Neural cell (in vitro differentiated cells): ENCODE measurements around the gene NFE2. TPM values are rescaled to one million over a fixed set of nuclear protein-coding genes. Genes with fewer than 3 reads are reported as not detected.
"Not testable (repeated sequence)": the region's sequence is repeated elsewhere in the genome, so short reads cannot be mapped to it uniquely, and the experiment has no call there.

ENCODE experiments used
- H2AFZ ChIP-seq: fragments of 200-600, 300-800 bp; sonication (generic), shearing (Covaris generic); 2 replicates; pipeline ENCODE4 v1.6.0; 2014; ENCODE audit warnings: low read depth, mild to moderate bottlenecking, antibody characterized with exemption, low read length, moderate library complexity
- H3F3A ChIP-seq: fragments of 200-600 bp; shearing (Covaris generic); 2 replicates; pipeline ENCODE4 v1.6.1; 2016; ENCODE audit warnings: mild to moderate bottlenecking, moderate library complexity, mixed read lengths, antibody characterized with exemption, low read length; ENCODE audit not compliant: insufficient read depth, poor library complexity, severe bottlenecking
- H3K27ac ChIP-seq: fragments of 200-600, 300-800 bp; sonication (generic), shearing (Covaris generic); 2 replicates; pipeline ENCODE4 v1.5.1; 2014; ENCODE audit warnings: mild to moderate bottlenecking, low read length, moderate library complexity
- H3K27me3 ChIP-seq: fragments of 300-800, 200-600 bp; sonication (generic), shearing (Covaris generic); 2 replicates; pipeline ENCODE4 v1.6.0; 2014; ENCODE audit warnings: mild to moderate bottlenecking, low read depth, low read length, moderate library complexity; ENCODE audit not compliant: insufficient read depth
- H3K36me3 ChIP-seq: fragments of 300-800, 200-600 bp; sonication (generic), shearing (Covaris generic); 2 replicates; pipeline ENCODE4 v1.5.1; 2014; ENCODE audit warnings: mild to moderate bottlenecking, antibody characterized with exemption, low read length, moderate library complexity; ENCODE audit not compliant: insufficient read depth
- H3K4me2 ChIP-seq: fragments of 300-800, 200-600 bp; sonication (generic), shearing (Covaris generic); 2 replicates; pipeline ENCODE4 v1.6.0; 2014; ENCODE audit warnings: mild to moderate bottlenecking, low read length
- H3K4me3 ChIP-seq: fragments of 300-800, 200-600 bp; sonication (generic), shearing (Covaris generic); 2 replicates; pipeline ENCODE4 v1.5.1; 2014; ENCODE audit warnings: mild to moderate bottlenecking, low read length, moderate library complexity
- H3K79me2 ChIP-seq: fragments of 200-600 bp; shearing (Covaris generic); replicated peaks from 2 replicates; pipeline ENCODE4 v1.6.0; 2014; ENCODE audit warnings: mild to moderate bottlenecking, low read length, moderate library complexity; ENCODE audit not compliant: insufficient read depth
- H3K9ac ChIP-seq: fragments of 300-800, 200-600 bp; sonication (generic), shearing (Covaris generic); 2 replicates; pipeline ENCODE4 v1.6.1; 2016; ENCODE audit warnings: mild to moderate bottlenecking, low read length, mixed read lengths
- H3K9me2 ChIP-seq: fragments of 200-600 bp; shearing (Covaris generic); 2 replicates; pipeline ENCODE4 v1.6.1; 2016; ENCODE audit warnings: mild to moderate bottlenecking, low read length, mixed read lengths; ENCODE audit not compliant: insufficient read depth
- H3K9me3 ChIP-seq: fragments of 200-600, 300-800 bp; sonication (generic), shearing (Covaris generic); 2 replicates; pipeline ENCODE4 v1.6.1; 2016; ENCODE audit warnings: mild to moderate bottlenecking, mixed run types, low read length, moderate library complexity, mixed read lengths
- H4K20me1 ChIP-seq: fragments of 200-600 bp; shearing (Covaris generic); 2 replicates; pipeline ENCODE4 v1.6.1; 2016; ENCODE audit warnings: mild to moderate bottlenecking, mixed run types; ENCODE audit not compliant: insufficient read depth
- EP300 ChIP-seq: fragments of 450-650 bp; conservative IDR thresholded peaks from 2 replicates; pipeline ENCODE4 v1.6.1; 2014; ENCODE audit warnings: antibody characterized with exemption, mild to moderate bottlenecking, moderate library complexity; ENCODE audit not compliant: poor library complexity, severe bottlenecking
- EZH2 ChIP-seq: fragments of 200-600, 300-800 bp; shearing (Covaris generic), sonication (generic); IDR thresholded peaks from 2 replicates; pipeline ENCODE4 v1.6.1; 2014; ENCODE audit warnings: antibody characterized with exemption, low read length, borderline replicate concordance, mild to moderate bottlenecking; ENCODE audit not compliant: insufficient read depth, poor library complexity, severe bottlenecking
- MXI1 ChIP-seq: fragments of 450-650 bp; conservative IDR thresholded peaks from 2 replicates; pipeline ENCODE4 v1.6.1; 2014; ENCODE audit warnings: antibody characterized with exemption, mild to moderate bottlenecking; ENCODE audit not compliant: poor library complexity, severe bottlenecking
- POLR2AphosphoS5 ChIP-seq: IDR thresholded peaks from 2 replicates; pipeline ENCODE4 v1.6.1; 2012
- RAD21 ChIP-seq: fragments of 450-650 bp; conservative IDR thresholded peaks from 2 replicates; pipeline ENCODE4 v1.6.1; 2014; ENCODE audit warnings: antibody characterized with exemption, mild to moderate bottlenecking, moderate library complexity
- SMC3 ChIP-seq: fragments of 450-650 bp; conservative IDR thresholded peaks from 2 replicates; pipeline ENCODE4 v1.6.1; 2014; ENCODE audit warnings: antibody characterized with exemption, mild to moderate bottlenecking, moderate library complexity; ENCODE audit not compliant: poor library complexity
- TAF1 ChIP-seq: IDR thresholded peaks from 2 replicates; pipeline ENCODE4 v1.6.1; 2012; ENCODE audit warnings: low read depth
- polyA plus RNA-seq: library from polyadenylated mRNA; depleted of rRNA; stranded (reverse); fragments of >200 nt; gene quantifications from 2 replicates; pipeline ENCODE4 v1.2.3, GENCODE V29; 2014
- TF ChIP-seq, protein P1 (sequence below): fragments of 450-650 bp; IDR thresholded peaks from 2 replicates; pipeline ENCODE4 v1.5.1; 2014; ENCODE audit warnings: antibody characterized with exemption, mild to moderate bottlenecking, moderate library complexity; ENCODE audit not compliant: poor library complexity, severe bottlenecking
- TF ChIP-seq, protein P2 (sequence below): IDR thresholded peaks from 2 replicates; pipeline ENCODE4 v1.6.1; 2012; ENCODE audit warnings: borderline replicate concordance

Gene NFE2
- polyA plus RNA-seq, 1 donor from 2014 or later = not detected

DNA sequence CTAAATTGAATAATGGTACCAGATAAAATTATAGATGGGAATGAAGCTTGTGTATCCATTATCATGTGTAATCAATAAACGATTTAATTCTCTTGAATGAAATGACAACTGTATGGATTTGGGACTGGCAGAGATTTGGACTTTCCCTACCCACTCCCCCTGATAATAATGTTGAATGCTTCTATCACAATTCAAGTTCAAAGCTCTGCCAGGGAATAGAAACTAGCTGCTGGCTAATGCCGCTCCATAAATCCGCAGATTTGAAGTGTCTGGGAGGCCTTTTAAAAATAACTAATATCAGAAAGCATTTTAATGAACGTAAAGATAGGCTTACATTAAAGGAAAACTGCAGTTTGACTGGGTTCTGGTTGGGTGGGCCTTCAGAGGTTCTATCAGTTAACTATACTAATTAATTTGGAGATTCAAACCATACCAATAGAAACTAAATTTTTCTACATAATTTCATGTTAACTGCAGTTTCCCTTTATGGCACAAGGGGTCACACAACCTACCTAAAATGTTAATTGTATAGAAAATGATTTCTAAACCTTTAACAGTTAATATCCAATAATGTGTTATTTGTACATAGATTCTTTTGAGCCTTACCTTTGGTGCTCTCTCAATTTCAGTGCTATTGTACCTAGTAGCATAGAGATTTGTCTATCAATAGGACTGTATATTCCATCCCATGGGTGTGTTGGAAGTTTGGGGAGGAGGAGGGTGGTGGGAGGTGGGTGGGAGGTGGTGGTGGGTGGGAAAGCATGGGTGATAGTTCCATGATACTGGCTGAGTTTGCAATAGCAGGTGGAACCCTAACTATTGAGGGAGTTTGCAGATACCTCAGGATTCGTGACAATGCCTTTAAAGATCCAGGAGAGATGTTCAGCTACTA, 15.4 kb downstream of the NFE2 start:
- Histone ChIP-seq H3K4me2 (peak overlapping the region; percentile 21), H3K9me2 (no peaks in the 10 kb centered on the region), H3K36me3 (peaks cover 18% of the 10 kb centered on the region), H2AFZ (no peak overlapping the region), H3K9me3 (no peaks in the 10 kb centered on the region), H3K4me3 (peak overlapping the region; percentile 74), H3K27me3 (no peaks in the 10 kb centered on the region), H4K20me1 (peaks cover 27% of the 10 kb centered on the region), H3K27ac (no peak overlapping the region), H3F3A (no peaks in the 10 kb centered on the region), H3K79me2 (peaks cover 37% of the 10 kb centered on the region), H3K9ac (peak overlapping the region; percentile 29)
- peak; percentile 68 for TF ChIP-seq SMC3
- peak; percentile 53 for TF ChIP-seq RAD21
- TF ChIP-seq MXI1 = no peak
- TF ChIP-seq, protein P1, sequence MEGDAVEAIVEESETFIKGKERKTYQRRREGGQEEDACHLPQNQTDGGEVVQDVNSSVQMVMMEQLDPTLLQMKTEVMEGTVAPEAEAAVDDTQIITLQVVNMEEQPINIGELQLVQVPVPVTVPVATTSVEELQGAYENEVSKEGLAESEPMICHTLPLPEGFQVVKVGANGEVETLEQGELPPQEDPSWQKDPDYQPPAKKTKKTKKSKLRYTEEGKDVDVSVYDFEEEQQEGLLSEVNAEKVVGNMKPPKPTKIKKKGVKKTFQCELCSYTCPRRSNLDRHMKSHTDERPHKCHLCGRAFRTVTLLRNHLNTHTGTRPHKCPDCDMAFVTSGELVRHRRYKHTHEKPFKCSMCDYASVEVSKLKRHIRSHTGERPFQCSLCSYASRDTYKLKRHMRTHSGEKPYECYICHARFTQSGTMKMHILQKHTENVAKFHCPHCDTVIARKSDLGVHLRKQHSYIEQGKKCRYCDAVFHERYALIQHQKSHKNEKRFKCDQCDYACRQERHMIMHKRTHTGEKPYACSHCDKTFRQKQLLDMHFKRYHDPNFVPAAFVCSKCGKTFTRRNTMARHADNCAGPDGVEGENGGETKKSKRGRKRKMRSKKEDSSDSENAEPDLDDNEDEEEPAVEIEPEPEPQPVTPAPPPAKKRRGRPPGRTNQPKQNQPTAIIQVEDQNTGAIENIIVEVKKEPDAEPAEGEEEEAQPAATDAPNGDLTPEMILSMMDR = peak; percentile 57
- no peak for TF ChIP-seq EZH2

DNA sequence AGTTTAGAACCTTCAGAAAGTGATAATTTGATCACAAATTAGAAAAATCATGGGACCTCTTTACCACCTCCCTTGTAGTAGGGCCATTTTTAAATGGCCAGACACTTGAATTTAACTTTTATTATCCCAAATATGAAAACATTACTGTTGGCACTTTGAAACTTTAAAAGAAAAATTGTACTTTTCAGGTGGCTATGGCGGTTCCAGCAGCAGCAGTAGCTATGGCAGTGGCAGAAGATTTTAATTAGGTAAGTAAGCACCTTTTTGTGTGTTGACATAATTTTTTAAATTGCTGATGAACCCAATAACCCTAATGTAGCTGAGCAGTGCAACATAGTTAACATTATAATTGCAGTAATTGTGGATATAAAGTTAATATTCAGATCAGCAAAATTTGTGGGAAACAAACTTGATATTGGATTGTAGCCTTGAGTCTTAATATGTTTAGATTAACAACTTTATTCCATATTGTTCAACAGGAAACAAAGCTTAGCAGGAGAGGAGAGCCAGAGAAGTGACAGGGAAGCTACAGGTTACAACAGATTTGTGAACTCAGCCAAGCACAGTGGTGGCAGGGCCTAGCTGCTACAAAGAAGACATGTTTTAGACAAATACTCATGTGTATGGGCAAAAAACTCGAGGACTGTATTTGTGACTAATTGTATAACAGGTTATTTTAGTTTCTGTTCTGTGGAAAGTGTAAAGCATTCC, 16.6 kb downstream of the NFE2 start:
- peak overlapping the region; percentile 35 for H3K9ac ChIP-seq
- not testable (repeated sequence) for H2AFZ ChIP-seq, H3K9me3 ChIP-seq, H3F3A ChIP-seq, H3K27me3 ChIP-seq, H3K9me2 ChIP-seq, H3K27ac ChIP-seq
- H3K79me2 ChIP-seq = peaks cover 37% of the 10 kb centered on the region
- H3K36me3 ChIP-seq = peaks cover 18% of the 10 kb centered on the region
- peaks cover 27% of the 10 kb centered on the region for H4K20me1 ChIP-seq
- peak overlapping the region; percentile 86 for H3K4me2 ChIP-seq
- peak overlapping the region; percentile 74 for H3K4me3 ChIP-seq

DNA sequence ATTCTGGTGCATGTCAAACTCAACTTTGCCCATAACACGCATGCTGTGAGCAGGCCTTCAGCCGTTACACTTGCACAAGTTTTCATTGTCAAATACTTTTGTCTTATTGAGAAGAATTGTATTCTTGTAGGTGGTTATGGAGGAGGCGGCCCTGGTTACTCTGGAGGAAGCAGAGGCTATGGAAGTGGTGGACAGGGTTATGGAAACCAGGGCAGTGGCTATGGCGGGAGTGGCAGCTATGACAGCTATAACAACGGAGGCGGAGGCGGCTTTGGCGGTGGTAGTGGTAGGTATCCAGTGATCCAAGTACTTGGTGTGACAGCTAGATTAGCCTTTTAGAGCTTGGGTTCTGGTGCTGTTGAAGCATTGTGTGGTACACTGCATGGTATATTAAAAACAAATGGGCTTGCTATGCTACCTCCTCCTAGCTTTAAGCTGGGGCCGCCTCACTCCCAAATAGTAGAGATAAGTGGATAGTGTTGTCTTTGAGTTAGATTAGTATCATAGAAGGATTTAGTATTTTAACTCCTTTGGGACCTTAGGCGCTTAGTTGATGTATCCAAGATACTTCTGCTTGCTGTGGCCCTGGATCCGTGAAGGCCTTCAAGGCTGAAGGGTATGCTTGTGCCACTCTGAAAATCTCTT, 17.7 kb downstream of the NFE2 start:
- Histone ChIP-seq H3K27ac (no peak overlapping the region), H3K4me2 (peak overlapping the region; percentile 86), H3K4me3 (peak overlapping the region; percentile 74), H3K36me3 (peaks cover 18% of the 10 kb centered on the region), H2AFZ (no peak overlapping the region), H3K9me3 (no peaks in the 10 kb centered on the region), H3K79me2 (peaks cover 47% of the 10 kb centered on the region), H3F3A (peaks cover 7% of the 10 kb centered on the region), H3K9me2 (no peaks in the 10 kb centered on the region), H3K9ac (peak overlapping the region; percentile 35), H3K27me3 (no peaks in the 10 kb centered on the region), H4K20me1 (peaks cover 27% of the 10 kb centered on the region)
- TF ChIP-seq RAD21 (no peak), SMC3 (no peak), POLR2AphosphoS5 (no peak), EP300 (no peak), EZH2 (no peak), MXI1 (no peak), TAF1 (no peak)
- TF ChIP-seq, protein P1 = no peak
- TF ChIP-seq, protein P2, sequence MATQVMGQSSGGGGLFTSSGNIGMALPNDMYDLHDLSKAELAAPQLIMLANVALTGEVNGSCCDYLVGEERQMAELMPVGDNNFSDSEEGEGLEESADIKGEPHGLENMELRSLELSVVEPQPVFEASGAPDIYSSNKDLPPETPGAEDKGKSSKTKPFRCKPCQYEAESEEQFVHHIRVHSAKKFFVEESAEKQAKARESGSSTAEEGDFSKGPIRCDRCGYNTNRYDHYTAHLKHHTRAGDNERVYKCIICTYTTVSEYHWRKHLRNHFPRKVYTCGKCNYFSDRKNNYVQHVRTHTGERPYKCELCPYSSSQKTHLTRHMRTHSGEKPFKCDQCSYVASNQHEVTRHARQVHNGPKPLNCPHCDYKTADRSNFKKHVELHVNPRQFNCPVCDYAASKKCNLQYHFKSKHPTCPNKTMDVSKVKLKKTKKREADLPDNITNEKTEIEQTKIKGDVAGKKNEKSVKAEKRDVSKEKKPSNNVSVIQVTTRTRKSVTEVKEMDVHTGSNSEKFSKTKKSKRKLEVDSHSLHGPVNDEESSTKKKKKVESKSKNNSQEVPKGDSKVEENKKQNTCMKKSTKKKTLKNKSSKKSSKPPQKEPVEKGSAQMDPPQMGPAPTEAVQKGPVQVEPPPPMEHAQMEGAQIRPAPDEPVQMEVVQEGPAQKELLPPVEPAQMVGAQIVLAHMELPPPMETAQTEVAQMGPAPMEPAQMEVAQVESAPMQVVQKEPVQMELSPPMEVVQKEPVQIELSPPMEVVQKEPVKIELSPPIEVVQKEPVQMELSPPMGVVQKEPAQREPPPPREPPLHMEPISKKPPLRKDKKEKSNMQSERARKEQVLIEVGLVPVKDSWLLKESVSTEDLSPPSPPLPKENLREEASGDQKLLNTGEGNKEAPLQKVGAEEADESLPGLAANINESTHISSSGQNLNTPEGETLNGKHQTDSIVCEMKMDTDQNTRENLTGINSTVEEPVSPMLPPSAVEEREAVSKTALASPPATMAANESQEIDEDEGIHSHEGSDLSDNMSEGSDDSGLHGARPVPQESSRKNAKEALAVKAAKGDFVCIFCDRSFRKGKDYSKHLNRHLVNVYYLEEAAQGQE = no peak
